GM10266 (cell line): ENCODE measurements around the gene SPC25.

ENCODE experiments used
- DNase-seq: peaks from one replicate; pipeline ENCODE4 v3.0.0; 2012; ENCODE audit errors: extremely low spot score
- CTCF ChIP-seq: IDR thresholded peaks from 2 replicates; pipeline ENCODE4 v1.5.1; 2012; ENCODE audit warnings: mild to moderate bottlenecking, low read depth; ENCODE audit not compliant: control insufficient read depth, insufficient read depth; ENCODE audit errors: missing control alignments

Gene SPC25

DNA sequence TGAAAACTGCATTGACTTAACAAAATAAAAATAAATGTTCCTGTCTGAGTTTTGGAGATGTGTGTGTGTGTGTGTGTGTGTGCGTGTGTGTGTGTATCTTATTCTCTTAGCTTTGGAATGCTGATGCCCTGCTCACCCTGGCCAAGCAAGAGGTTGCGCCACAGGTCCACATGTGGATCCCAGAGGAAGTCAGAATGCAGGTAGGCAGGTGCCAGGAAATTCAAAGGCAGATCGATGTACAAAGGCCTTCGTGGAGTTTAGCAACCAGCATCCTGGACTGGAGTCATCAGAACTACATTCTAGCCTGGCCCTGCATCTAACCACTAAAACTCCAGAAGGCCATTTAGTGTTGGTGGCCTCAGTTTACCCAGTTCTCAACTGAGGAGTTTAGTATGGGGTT, 23.3 kb upstream of the SPC25 start:
- no peak for DNase-seq
- TF ChIP-seq CTCF = no peak

DNA sequence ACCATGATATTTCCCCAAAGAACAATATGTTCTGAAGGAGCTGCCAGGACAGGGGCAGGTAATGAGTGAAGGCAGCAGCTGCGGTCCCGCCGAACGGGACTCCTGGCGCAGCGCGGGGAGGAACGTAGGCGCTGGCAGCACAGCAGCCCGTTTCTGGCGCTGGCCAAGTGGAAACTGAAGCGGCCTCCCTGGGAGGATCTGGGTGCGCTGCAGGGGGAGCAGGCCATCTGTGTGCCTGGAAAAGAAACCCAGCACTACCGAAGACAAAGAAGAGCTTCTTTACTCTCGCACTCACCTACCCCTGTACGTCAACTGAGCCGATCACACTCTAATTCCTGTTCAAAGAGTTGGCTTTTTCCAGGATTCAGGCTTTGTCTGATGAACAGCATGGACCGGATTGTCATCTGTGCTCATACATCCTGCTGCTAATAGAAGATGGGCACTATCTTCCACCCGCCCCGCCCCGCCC, 22.7 kb upstream of the SPC25 start:
- no peak for TF ChIP-seq CTCF
- no peak for DNase-seq

DNA sequence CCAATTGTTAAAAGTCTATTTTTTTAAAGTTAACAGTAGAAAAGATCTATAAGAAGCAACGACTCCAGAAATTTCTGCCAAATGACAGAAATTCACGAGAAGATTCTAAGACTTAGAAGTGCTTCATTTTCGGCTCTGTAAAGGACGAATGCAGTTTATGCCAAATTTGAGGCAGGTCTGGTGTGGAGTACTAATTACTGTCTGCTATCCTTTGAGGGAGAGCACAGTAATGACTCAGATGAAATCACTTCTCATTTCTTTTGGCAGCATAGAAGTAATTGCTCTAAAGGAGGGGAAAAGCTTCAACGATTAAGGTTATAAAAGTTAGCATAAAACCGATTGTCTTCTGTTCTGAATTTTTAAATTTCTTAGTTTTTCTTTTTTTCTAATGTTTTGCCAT, 22.2 kb upstream of the SPC25 start:
- DNase-seq = no peak
- TF ChIP-seq CTCF = no peak

- TF ChIP-seq CTCF = no peak
- DNase-seq = no peak
These were observed 20.1 kb upstream of the SPC25 start for GRCh38 chr2:168910330-168910729.

GRCh38 chr2:168907940-168908662, 17.9 kb upstream of the SPC25 start:
- no peak for TF ChIP-seq CTCF
- no peak for DNase-seq

- no peak for TF ChIP-seq CTCF
- DNase-seq = no peak
These were observed 14.1 kb upstream of the SPC25 start for GRCh38 chr2:168904358-168904757.

DNA sequence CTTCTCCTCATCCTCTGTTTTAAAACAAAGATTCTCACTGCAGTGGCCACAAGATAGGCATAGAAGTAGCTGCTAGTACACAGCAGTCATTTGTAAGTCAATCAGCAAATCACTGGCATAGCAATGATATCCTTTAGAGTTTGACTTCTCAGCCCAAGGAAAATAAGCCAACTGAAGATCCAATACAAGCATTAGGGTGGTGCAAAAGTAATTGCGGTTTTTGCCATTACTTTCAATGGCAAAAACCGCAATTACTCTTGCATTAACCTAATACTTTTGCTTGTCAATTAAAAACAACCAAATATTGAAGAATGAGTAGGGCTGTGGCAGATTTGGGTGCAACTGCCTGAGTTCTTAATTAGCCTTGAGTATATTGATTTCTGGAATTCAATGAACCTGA, 13.7 kb upstream of the SPC25 start:
- DNase-seq = no peak
- TF ChIP-seq CTCF = no peak
